HCT116 (cell line): ENCODE measurements around the gene CAPN5. TPM values are rescaled to one million over a fixed set of nuclear protein-coding genes. Genes with fewer than 3 reads are reported as not detected.

Experiments used
- ATAC-seq: fragments of 200-7000 bp; cut with Tn5 transposase; 2 replicates; pipeline ENCODE4 v1.9.1; 2020; ENCODE audit warnings: mild to moderate bottlenecking, moderate library complexity
- BruUV-seq: library from RNA; stranded (reverse); fragments of 400-500 nt; replicated peaks from 2 replicates; lab custom pipeline; 2021; lab: Mats Ljungman, UMichigan
- CTCF ChIA-PET: fragments of 300-600 bp; sonication (Branson Sonifier 250); formaldehyde crosslinking; loops from one replicate; lab custom pipeline; 2021; ENCODE audit warnings: antibody characterized with exemption; lab: Charles Lee
- POLR2A ChIA-PET: fragments of 300-600, 350-600 bp; sonication (Branson Sonifier 250); formaldehyde crosslinking; loops from one replicate; lab custom pipeline; 2021; ENCODE audit warnings: antibody characterized with exemption; lab: Charles Lee
- RAD21 ChIA-PET, 2 experiments: fragments of 300-600 bp; sonication (Branson Sonifier 250); formaldehyde crosslinking; loops; one replicate each; lab custom pipeline; 2023; ENCODE audit warnings: low total read pairs in 2 of 2; ENCODE audit not compliant: uncharacterized antibody in 2 of 2, unreplicated experiment in 2 of 2, low non-redundant PET in 1 of 2; lab: Charles Lee
- DNase-seq: peaks from one replicate; pipeline ENCODE4 v3.0.0-alpha.2; 2010; ENCODE audit warnings: low read depth, low spot score
- H2AFZ ChIP-seq: fragments of 200-600 bp; shearing (Covaris generic), sonication (generic); 2 replicates; pipeline ENCODE4 v1.6.1; 2017; ENCODE audit warnings: low read depth, mixed run types, mixed read lengths, antibody characterized with exemption, low read length; ENCODE audit not compliant: poor library complexity, severe bottlenecking
- H3K27ac ChIP-seq: 2 replicates; pipeline ENCODE4 v1.5.1; 2012; ENCODE audit warnings: low read depth, low read length
- H3K27me3 ChIP-seq: fragments of 200-600 bp; sonication (generic); 2 replicates; pipeline ENCODE4 v1.6.1; 2016; ENCODE audit warnings: mixed run types, low read length, mixed read lengths; ENCODE audit not compliant: insufficient read depth
- H3K36me3 ChIP-seq, 2 experiments: fragments of 200-500 bp in 1 of 2; fragments of 200-600 bp in 1 of 2; sonication (Bioruptor generic) in 1 of 2; sonication (generic) in 1 of 2; 2 replicates each; pipeline versions ENCODE4 v1.5.1 to v1.6.1; 2014 to 2016; ENCODE audit warnings: low read length in 2 of 2, inconsistent platforms in 1 of 2, mixed read lengths in 1 of 2, mixed run types in 1 of 2; ENCODE audit not compliant: insufficient read depth in 2 of 2, control insufficient read depth in 1 of 2
- H3K4me1 ChIP-seq, 2 experiments: fragments of 200-600 bp in 1 of 2; sonication (generic) in 1 of 2; 2 replicates each; pipeline versions ENCODE4 v1.5.1 to v1.6.1; 2012 to 2017; ENCODE audit warnings: low read length in 2 of 2, inconsistent platforms in 1 of 2, mild to moderate bottlenecking in 1 of 2, mixed read lengths in 1 of 2, mixed run types in 1 of 2, moderate library complexity in 1 of 2; ENCODE audit not compliant: insufficient read depth in 2 of 2, control insufficient read depth in 1 of 2
- H3K4me2 ChIP-seq: fragments of 200-600 bp; sonication (generic); 2 replicates; pipeline ENCODE4 v1.6.1; 2017; ENCODE audit warnings: mixed run types, low read length, mixed read lengths
- H3K4me3 ChIP-seq, 2 experiments: fragments of 200-600 bp in 1 of 2; sonication (generic) in 1 of 2; replicated peaks in 1 of 2; 2 replicates each; pipeline ENCODE4 v1.5.1; 2011 to 2016; ENCODE audit warnings: low read length in 2 of 2, control low read depth in 1 of 2, low read depth in 1 of 2, mild to moderate bottlenecking in 1 of 2, mixed read lengths in 1 of 2, mixed run types in 1 of 2
- H3K79me2 ChIP-seq: fragments of 200-600 bp; sonication (generic); 2 replicates; pipeline ENCODE4 v1.6.1; 2017; ENCODE audit warnings: mild to moderate bottlenecking, mixed run types, low read length, moderate library complexity, mixed read lengths; ENCODE audit not compliant: insufficient read depth
- H3K9ac ChIP-seq: fragments of 200-600 bp; sonication (generic); 2 replicates; pipeline ENCODE4 v1.6.1; 2016; ENCODE audit warnings: low read length, mixed read lengths
- H3K9me2 ChIP-seq: fragments of 200-600 bp; sonication (generic), shearing (Covaris generic); 2 replicates; pipeline ENCODE4 v1.6.1; 2017; ENCODE audit warnings: mixed run types, mild to moderate bottlenecking, moderate library complexity; ENCODE audit not compliant: insufficient read depth
- H3K9me3 ChIP-seq, 2 experiments: fragments of 200-500 bp in 1 of 2; fragments of 200-600 bp in 1 of 2; sonication (Bioruptor generic) in 1 of 2; sonication (generic) in 1 of 2; 2 replicates each; pipeline ENCODE4 v1.6.1; 2014 to 2017; ENCODE audit warnings: low read length in 2 of 2, mixed read lengths in 2 of 2, inconsistent platforms in 1 of 2, low read depth in 1 of 2, mild to moderate bottlenecking in 1 of 2, mixed run types in 1 of 2, moderate library complexity in 1 of 2; ENCODE audit not compliant: control insufficient read depth in 1 of 2, insufficient read depth in 1 of 2
- H4K20me1 ChIP-seq: fragments of 200-600 bp; sonication (generic), shearing (Covaris generic); 2 replicates; pipeline ENCODE4 v1.6.1; 2017; ENCODE audit warnings: mixed run types, mild to moderate bottlenecking, moderate library complexity; ENCODE audit not compliant: insufficient read depth
- CBX3 ChIP-seq: IDR thresholded peaks from 2 replicates; pipeline ENCODE4 v1.6.1; 2012; ENCODE audit warnings: low read depth
- EGR1 ChIP-seq: IDR thresholded peaks from 2 replicates; pipeline ENCODE4 v1.6.1; 2012; ENCODE audit warnings: low read depth
- EZH2phosphoT487 ChIP-seq: fragments of 200-600 bp; IDR thresholded peaks from 2 replicates; pipeline ENCODE4 v1.6.1; 2018; ENCODE audit warnings: antibody characterized with exemption, borderline replicate concordance
- POLR2A ChIP-seq: IDR thresholded peaks from 2 replicates; pipeline ENCODE4 v1.7.0; 2011; ENCODE audit warnings: borderline replicate concordance; ENCODE audit not compliant: insufficient read depth, insufficient read length; ENCODE audit errors: extremely low read depth
- RAD21 ChIP-seq: IDR thresholded peaks from 2 replicates; pipeline ENCODE4 v1.6.1; 2012; ENCODE audit warnings: low read depth, mild to moderate bottlenecking
- SRF ChIP-seq: IDR thresholded peaks from 2 replicates; pipeline ENCODE4 v1.6.1; 2012; ENCODE audit warnings: low read depth
- TCF7L2 ChIP-seq: IDR thresholded peaks from 2 replicates; pipeline ENCODE4 v1.7.0; 2011; ENCODE audit warnings: borderline replicate concordance, inconsistent platforms; ENCODE audit not compliant: insufficient read depth, insufficient read length; ENCODE audit errors: extremely low read depth
- ZFX ChIP-seq: fragments of 450-650 bp; IDR thresholded peaks from 2 replicates; pipeline ENCODE4 v1.6.1; 2017
- intact Hi-C: fragments of 100-400 bp; cut with micrococcal nuclease; formaldehyde crosslinking; loops from 2 replicates; pipeline ENCODE4 v1.10.0; 2022
- total RNA-seq: library from RNA; stranded (reverse); gene quantifications from one replicate; pipeline ENCODE4 v1.2.1, GENCODE V29; 2021; ENCODE audit not compliant: unreplicated experiment
- TF ChIP-seq, protein P1 (sequence below): IDR thresholded peaks from 2 replicates; pipeline ENCODE4 v1.6.1; 2011; ENCODE audit warnings: mild to moderate bottlenecking, low read length, moderate library complexity; ENCODE audit not compliant: insufficient replicate concordance; ENCODE audit errors: extremely low read depth
- TF ChIP-seq, protein P2 (sequence below): IDR thresholded peaks from 2 replicates; pipeline ENCODE4 v1.6.1; 2012; ENCODE audit warnings: low read depth
- TF ChIP-seq, protein P3 (sequence below): IDR thresholded peaks from 2 replicates; pipeline ENCODE4 v1.6.1; 2012
- TF ChIP-seq, protein P4 (sequence below): IDR thresholded peaks from 2 replicates; pipeline ENCODE4 v1.6.1; 2012

Gene CAPN5
- total RNA-seq, 1 experiment from 2014 or later: 8.6 TPM

DNA sequence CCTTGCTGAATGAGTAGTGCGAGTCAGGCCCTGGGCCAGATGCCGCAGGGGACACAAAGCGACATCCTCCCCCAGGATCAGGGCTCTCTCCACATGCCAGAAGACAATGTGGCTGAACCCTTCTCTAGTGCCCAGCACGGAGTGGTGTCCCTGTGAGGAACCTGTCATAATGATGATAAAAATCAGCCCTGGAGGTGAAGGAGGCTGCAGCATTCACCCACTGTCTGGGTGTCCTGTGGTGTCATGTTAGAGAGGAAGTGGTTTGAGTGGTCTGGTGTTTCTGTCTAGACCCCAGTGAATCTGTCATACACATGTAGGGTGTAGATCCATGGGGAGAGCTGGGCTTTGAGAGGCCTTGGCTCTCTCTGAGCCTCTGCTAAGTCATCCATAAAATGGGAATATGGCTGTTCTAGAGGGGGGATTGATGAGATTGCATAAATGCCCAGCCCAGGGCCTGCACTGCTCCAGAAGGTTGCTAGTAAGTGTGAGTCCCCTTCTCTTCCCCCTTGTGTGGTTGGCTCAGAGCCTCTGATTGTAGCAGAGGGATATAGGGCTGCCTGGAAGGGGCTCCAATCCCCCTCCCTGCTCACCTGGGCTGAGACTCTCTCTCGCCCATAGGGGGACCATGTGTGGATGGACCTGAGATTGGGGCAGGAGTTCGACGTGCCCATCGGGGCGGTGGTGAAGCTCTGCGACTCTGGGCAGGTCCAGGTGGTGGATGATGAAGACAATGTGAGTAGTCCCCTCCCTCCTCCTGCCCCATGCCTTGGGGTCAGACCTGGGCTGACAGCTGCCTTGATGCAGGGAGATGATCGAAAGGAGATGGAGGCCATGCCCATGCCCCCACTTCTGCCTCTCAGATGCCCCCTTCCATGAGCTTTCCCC, 75.6 kb downstream of the CAPN5 start (continued):
- TF ChIP-seq, protein P1, sequence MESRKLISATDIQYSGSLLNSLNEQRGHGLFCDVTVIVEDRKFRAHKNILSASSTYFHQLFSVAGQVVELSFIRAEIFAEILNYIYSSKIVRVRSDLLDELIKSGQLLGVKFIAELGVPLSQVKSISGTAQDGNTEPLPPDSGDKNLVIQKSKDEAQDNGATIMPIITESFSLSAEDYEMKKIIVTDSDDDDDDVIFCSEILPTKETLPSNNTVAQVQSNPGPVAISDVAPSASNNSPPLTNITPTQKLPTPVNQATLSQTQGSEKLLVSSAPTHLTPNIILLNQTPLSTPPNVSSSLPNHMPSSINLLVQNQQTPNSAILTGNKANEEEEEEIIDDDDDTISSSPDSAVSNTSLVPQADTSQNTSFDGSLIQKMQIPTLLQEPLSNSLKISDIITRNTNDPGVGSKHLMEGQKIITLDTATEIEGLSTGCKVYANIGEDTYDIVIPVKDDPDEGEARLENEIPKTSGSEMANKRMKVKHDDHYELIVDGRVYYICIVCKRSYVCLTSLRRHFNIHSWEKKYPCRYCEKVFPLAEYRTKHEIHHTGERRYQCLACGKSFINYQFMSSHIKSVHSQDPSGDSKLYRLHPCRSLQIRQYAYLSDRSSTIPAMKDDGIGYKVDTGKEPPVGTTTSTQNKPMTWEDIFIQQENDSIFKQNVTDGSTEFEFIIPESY: no peak

DNA sequence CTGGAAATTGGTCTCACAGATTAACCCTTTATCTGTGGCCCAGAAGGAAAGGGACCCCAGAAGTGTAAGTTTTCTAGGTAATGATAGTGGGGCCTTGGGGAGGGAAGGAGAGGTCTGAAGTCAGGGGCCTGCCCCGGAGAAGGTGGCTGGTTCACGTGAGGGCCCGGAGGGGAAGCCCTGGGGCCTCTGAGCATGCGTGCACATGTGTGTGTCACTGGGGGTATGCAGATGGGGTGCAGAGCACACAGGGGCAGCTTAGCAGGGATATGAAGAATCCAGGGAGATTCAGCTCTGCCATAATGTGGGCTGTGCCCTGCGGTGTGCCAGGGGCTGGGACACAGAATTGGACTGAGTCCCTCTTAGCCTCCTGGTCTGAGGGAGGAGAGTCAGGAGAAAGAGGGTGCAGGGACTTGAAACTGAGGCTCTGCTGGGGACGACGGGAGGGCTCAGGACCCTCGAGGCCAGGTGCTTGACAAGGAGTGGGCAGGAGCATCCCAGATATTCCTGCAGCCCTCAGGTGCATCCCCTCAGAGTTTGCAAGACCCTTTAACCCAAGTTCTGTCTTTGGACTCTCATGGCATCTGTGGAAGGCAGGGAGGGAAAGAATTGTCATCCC, 76.7 kb downstream of the CAPN5 start:
- intact Hi-C loops: no loop called here
- no peak for DNase-seq
- ChIA-PET RAD21 (no interaction called here), POLR2A (no interaction called here), CTCF (interaction anchor here (1.5 kb wide), 1 partner anchor 16 kb away, joined by 4 read pairs; no protein-coding TSS in a partner anchor)
- no TSS peak for BruUV-seq
- H3K27ac ChIP-seq: no peak overlapping the region
- no peak overlapping the region for H3K4me3 ChIP-seq
- peaks cover 0 to 5% of the 10 kb centered on the region in 2 experiments; a peak in 1 of 4 replicates for H3K4me1 ChIP-seq
- no peaks in the 10 kb centered on the region for H3K36me3 ChIP-seq
- no peak for ATAC-seq
- H3K9me3 ChIP-seq: no peaks in the 10 kb centered on the region
- no peaks in the 10 kb centered on the region for H3K9me2 ChIP-seq
- no peaks in the 10 kb centered on the region for H3K27me3 ChIP-seq
- H3K4me2 ChIP-seq: no peak overlapping the region
- H4K20me1 ChIP-seq: no peaks in the 10 kb centered on the region
- no peak overlapping the region for H2AFZ ChIP-seq
- no peaks in the 10 kb centered on the region for H3K79me2 ChIP-seq
- no peak overlapping the region for H3K9ac ChIP-seq
- TF ChIP-seq RAD21 (no peak), EZH2phosphoT487 (no peak), EGR1 (no peak), POLR2A (no peak), SRF (no peak), ZFX (no peak), TCF7L2 (no peak), CBX3 (no peak)
- TF ChIP-seq, protein P2, sequence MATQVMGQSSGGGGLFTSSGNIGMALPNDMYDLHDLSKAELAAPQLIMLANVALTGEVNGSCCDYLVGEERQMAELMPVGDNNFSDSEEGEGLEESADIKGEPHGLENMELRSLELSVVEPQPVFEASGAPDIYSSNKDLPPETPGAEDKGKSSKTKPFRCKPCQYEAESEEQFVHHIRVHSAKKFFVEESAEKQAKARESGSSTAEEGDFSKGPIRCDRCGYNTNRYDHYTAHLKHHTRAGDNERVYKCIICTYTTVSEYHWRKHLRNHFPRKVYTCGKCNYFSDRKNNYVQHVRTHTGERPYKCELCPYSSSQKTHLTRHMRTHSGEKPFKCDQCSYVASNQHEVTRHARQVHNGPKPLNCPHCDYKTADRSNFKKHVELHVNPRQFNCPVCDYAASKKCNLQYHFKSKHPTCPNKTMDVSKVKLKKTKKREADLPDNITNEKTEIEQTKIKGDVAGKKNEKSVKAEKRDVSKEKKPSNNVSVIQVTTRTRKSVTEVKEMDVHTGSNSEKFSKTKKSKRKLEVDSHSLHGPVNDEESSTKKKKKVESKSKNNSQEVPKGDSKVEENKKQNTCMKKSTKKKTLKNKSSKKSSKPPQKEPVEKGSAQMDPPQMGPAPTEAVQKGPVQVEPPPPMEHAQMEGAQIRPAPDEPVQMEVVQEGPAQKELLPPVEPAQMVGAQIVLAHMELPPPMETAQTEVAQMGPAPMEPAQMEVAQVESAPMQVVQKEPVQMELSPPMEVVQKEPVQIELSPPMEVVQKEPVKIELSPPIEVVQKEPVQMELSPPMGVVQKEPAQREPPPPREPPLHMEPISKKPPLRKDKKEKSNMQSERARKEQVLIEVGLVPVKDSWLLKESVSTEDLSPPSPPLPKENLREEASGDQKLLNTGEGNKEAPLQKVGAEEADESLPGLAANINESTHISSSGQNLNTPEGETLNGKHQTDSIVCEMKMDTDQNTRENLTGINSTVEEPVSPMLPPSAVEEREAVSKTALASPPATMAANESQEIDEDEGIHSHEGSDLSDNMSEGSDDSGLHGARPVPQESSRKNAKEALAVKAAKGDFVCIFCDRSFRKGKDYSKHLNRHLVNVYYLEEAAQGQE: no peak
- TF ChIP-seq, protein P3, sequence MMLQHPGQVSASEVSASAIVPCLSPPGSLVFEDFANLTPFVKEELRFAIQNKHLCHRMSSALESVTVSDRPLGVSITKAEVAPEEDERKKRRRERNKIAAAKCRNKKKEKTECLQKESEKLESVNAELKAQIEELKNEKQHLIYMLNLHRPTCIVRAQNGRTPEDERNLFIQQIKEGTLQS: no peak
- TF ChIP-seq, protein P1: no peak
- TF ChIP-seq, protein P4, sequence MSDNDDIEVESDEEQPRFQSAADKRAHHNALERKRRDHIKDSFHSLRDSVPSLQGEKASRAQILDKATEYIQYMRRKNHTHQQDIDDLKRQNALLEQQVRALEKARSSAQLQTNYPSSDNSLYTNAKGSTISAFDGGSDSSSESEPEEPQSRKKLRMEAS: no peak
